GM19372 (cell line): ENCODE results near the gene CD300LF.

Experiments used
- ATAC-seq: cut with Tn5 transposase; IDR thresholded peaks from one replicate; pipeline ENCODE4 v1.9.1; 2021; ENCODE audit warnings: mild to moderate bottlenecking, low read depth, moderate library complexity; ENCODE audit not compliant: unreplicated experiment

The CD300LF gene

GRCh38 chr17:74732042-74732867 is 19.5 kb upstream of the CD300LF start:
- ATAC-seq: no peak

GRCh38 chr17:74731347-74731605 is 18.6 kb upstream of the CD300LF start:
- no peak for ATAC-seq

- no peak for ATAC-seq
Measured at GRCh38 chr17:74730491-74731346, 18.0 kb upstream of the CD300LF start.

GRCh38 chr17:74729866-74730265 is 17.1 kb upstream of the CD300LF start:
- no peak for ATAC-seq

- ATAC-seq: no peak
Measured at GRCh38 chr17:74729368-74729767, 16.6 kb upstream of the CD300LF start.

- no peak for ATAC-seq
Measured at GRCh38 chr17:74728702-74729075, 16.0 kb upstream of the CD300LF start.

- no peak for ATAC-seq
Measured at GRCh38 chr17:74728033-74728701, 15.4 kb upstream of the CD300LF start.

- ATAC-seq: no peak
Measured at GRCh38 chr17:74725111-74725510, 12.4 kb upstream of the CD300LF start.

GRCh38 chr17:74723891-74724290 is 11.2 kb upstream of the CD300LF start:
- ATAC-seq: no peak

GRCh38 chr17:74722782-74723181 is 10.1 kb upstream of the CD300LF start:
- ATAC-seq: no peak

- no peak for ATAC-seq
Measured at GRCh38 chr17:74720506-74720905, 7.8 kb upstream of the CD300LF start.

GRCh38 chr17:74715144-74715543 is 2.4 kb upstream of the CD300LF start:
- no peak for ATAC-seq

GRCh38 chr17:74713171-74713755 is 540 bp upstream of the CD300LF start:
- ATAC-seq: no peak

GRCh38 chr17:74712301-74712700 is 422 bp downstream of the CD300LF start:
- ATAC-seq: no peak

- no peak for ATAC-seq
Measured at GRCh38 chr17:74711058-74711824, 1.5 kb downstream of the CD300LF start.

GRCh38 chr17:74704544-74704943 is 8.2 kb downstream of the CD300LF start:
- no peak for ATAC-seq

- no peak for ATAC-seq
Measured at GRCh38 chr17:74703311-74703710, 9.4 kb downstream of the CD300LF start.

- ATAC-seq: no peak
Measured at GRCh38 chr17:74702116-74702871, 10.4 kb downstream of the CD300LF start.

GRCh38 chr17:74699236-74699635 is 13.5 kb downstream of the CD300LF start:
- no peak for ATAC-seq

- no peak for ATAC-seq
Measured at GRCh38 chr17:74698069-74698468, 14.7 kb downstream of the CD300LF start.
